Esophagus (tissue), 2 donors: ENCODE data around the gene DOK3. TPM values are rescaled to one million over a fixed set of nuclear protein-coding genes. Genes with fewer than 3 reads are reported as not detected.

Experiments
- H3K27ac ChIP-seq, 2 donors: one replicate each; pipeline ENCODE4 v1.5.1; 2013; ENCODE audit warnings: low read depth in 2 of 2, mild to moderate bottlenecking in 2 of 2, inconsistent platforms in 1 of 2, low read length in 1 of 2, moderate library complexity in 1 of 2
- H3K27me3 ChIP-seq, 2 donors: one replicate each; pipeline ENCODE4 v1.6.1; 2013; ENCODE audit warnings: low read length in 2 of 2, control low read depth in 1 of 2, mild to moderate bottlenecking in 1 of 2; ENCODE audit not compliant: insufficient read depth in 2 of 2, control insufficient read depth in 1 of 2
- H3K36me3 ChIP-seq, 2 donors: one replicate each; pipeline ENCODE4 v1.6.1; 2013; ENCODE audit warnings: low read length in 1 of 2; ENCODE audit not compliant: control insufficient read depth in 2 of 2, insufficient read depth in 2 of 2
- H3K4me1 ChIP-seq, 2 donors: one replicate each; pipeline ENCODE4 v1.6.1; 2013; ENCODE audit warnings: low read length in 1 of 2; ENCODE audit not compliant: control insufficient read depth in 2 of 2, insufficient read depth in 2 of 2
- H3K4me3 ChIP-seq, 2 donors: one replicate each; pipeline ENCODE4 v1.5.1; 2013; ENCODE audit warnings: low read length in 2 of 2, mild to moderate bottlenecking in 2 of 2, low read depth in 1 of 2, moderate library complexity in 1 of 2
- H3K9me3 ChIP-seq, 2 donors: one replicate each; pipeline ENCODE4 v1.6.1; 2013; ENCODE audit warnings: mild to moderate bottlenecking in 2 of 2, low read depth in 1 of 2, low read length in 1 of 2, moderate library complexity in 1 of 2; ENCODE audit not compliant: control insufficient read depth in 2 of 2, insufficient read depth in 1 of 2
- WGBS, 2 donors: extraction: QIAGEN DNeasy Blood & Tissue Kit; methylation state at CpG; one replicate each; pipeline ENCODE4 v1.1.7; 2013; 5-methylcytosine and 5-hydroxymethylcytosine counted together
- polyA plus RNA-seq, 2 donors: library from polyadenylated mRNA; stranded (reverse); fragments of 200-250 nt; gene quantifications; one replicate each; pipeline ENCODE4 v1.2.3, GENCODE V29; 2013
- donor health status: healthy with polysubstance abuse.
- donor health status: Bipolar disorder and iron deficiency.

DOK3 gene
- polyA plus RNA-seq, 2 donors: 2.4 to 5.1 TPM

DNA sequence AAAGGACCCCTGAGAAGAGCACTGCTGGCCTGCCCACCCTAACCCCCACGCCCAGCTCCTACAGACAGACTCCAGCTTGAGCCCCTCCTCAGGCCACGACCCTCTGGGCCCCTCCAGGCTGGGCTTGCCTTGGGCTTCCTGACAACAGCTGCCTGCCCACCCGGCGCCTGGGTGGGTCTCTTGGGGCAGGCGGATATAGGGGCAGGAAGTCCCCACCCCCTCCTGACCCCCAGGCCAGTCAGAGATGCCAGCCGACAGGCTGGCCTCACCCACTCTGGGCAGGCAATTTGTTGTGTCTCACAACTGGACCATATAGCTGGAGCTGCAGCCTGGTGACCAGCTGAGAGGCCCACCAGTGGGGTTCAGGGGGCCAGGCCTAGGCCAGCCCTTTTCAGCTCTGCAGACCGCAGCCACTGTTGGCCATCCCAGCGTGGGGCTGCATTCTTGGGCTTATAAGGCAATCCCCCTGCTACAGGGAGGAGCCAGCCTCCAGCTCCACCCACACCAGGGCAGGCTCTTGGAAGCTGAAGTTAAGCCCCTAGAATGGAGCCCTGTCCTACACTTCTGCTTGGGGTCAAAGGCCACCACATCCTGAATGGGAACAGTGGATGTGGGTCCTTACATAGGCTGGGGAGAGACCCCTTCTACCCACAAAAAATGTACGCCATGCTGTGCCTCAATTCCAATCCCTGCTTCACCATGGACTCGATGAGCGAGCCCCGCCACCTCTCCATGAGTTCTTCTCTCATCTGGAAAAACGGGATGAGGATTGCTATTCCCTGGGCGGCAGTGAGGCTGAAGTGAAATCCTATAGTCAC is 14.2 kb downstream of the DOK3 start:
- Histone ChIP-seq H3K27me3 (no peaks in the 10 kb centered on the region), H3K9me3 (no peaks in the 10 kb centered on the region), H3K36me3 (peaks cover 0 to 16% of the 10 kb centered on the region in 2 donors), H3K4me1 (peaks cover 3 to 13% of the 10 kb centered on the region in 2 donors), H3K4me3 (peak overlapping the region; percentile 53 to 64), H3K27ac (peak overlapping the region; percentile 84 to 92)
- 62 to 63% methylated on average over 14 of the region's 14 CpGs for WGBS, 2 donors

DNA sequence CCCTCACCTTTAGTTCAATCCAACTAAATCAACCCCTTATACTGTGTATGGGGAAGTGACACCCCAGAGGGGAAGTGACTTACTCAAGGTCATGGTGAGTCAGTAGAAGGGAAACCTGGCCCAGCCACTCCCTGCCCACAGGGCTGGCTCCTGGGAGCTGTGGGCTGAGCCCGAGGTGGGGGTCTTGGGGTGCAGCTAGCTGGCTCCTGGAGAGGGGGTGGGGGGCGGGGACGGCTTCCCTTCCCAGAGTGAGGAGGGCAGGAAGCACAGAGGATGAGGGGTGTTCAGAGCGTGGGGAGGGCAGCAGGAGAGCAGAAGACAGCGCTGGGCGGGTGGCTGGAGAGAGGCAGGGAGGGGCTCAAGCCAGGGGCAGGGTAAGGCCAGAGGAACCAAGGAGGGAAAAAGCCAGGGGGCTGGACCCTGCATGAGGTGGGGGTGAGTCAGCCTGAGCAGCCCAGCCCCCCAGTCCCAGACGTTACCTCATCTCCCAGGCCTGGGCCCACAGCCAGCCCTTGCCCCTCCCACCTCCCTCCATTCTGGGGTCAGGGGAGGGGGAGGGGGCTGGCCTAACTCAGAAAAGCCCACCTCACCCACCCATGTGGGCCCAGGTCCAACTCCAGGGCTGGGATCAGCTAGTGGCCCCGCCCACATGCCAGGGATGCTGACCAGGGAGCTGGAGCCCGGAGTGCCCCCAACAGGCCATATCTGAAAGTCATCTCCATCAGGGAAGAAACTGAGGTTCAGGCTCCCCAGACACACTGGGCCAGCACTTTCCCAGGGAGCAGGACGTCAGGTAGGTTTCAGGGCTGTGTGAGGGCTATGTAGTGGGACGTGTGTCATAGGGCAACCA is 15.1 kb downstream of the DOK3 start:
- H3K27ac ChIP-seq: peak overlapping the region; percentile 70 to 84
- no peak overlapping the region for H3K4me3 ChIP-seq
- H3K27me3 ChIP-seq: no peaks in the 10 kb centered on the region
- H3K9me3 ChIP-seq: no peaks in the 10 kb centered on the region
- peaks cover 3 to 13% of the 10 kb centered on the region in 2 donors for H3K4me1 ChIP-seq
- H3K36me3 ChIP-seq: peaks cover 0 to 23% of the 10 kb centered on the region in 2 donors
- 44 to 49% methylated on average over 11 of the region's 11 CpGs for WGBS, 2 donors

- H3K27me3 ChIP-seq: no peaks in the 10 kb centered on the region
- H3K4me1 ChIP-seq: peaks cover 3 to 13% of the 10 kb centered on the region in 2 donors
- peak overlapping the region; percentile 70 to 84 for H3K27ac ChIP-seq
- H3K4me3 ChIP-seq: no peak overlapping the region
- no peaks in the 10 kb centered on the region for H3K9me3 ChIP-seq
- H3K36me3 ChIP-seq: peaks cover 0 to 24% of the 10 kb centered on the region in 2 donors
- 75 to 81% methylated on average over 5 of the region's 5 CpGs for WGBS, 2 donors
These were observed 15.8 kb downstream of the DOK3 start for GRCh38 chr5:177493795-177494345.

DNA sequence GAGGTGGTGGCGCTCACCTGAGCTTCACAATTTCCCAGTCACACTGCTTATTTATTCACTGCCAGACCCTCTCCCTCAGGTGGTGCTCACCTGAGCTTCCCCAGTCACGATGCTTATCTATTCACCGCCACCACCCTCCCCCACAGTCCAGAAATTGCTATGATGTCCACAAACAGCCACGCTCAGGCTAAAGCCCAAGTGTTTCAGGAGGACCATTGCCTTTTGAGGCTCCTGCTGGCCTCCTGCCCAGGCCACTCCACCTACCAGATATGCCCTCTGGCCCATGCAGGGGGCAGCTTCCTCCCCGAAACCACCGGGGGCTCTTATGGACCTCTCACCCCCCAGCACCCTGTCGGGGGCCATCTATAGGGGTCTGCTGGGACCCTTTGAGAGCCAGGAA is 16.8 kb downstream of the DOK3 start:
- Histone ChIP-seq H3K4me1 (peaks cover 3 to 9% of the 10 kb centered on the region in 2 donors), H3K4me3 (no peak overlapping the region), H3K27ac (peak overlapping the region; percentile 70 to 84), H3K27me3 (no peaks in the 10 kb centered on the region), H3K36me3 (peaks cover 0 to 29% of the 10 kb centered on the region in 2 donors), H3K9me3 (no peaks in the 10 kb centered on the region)
- WGBS, 2 donors: 76 to 79% methylated on average over 7 of the region's 7 CpGs

DNA sequence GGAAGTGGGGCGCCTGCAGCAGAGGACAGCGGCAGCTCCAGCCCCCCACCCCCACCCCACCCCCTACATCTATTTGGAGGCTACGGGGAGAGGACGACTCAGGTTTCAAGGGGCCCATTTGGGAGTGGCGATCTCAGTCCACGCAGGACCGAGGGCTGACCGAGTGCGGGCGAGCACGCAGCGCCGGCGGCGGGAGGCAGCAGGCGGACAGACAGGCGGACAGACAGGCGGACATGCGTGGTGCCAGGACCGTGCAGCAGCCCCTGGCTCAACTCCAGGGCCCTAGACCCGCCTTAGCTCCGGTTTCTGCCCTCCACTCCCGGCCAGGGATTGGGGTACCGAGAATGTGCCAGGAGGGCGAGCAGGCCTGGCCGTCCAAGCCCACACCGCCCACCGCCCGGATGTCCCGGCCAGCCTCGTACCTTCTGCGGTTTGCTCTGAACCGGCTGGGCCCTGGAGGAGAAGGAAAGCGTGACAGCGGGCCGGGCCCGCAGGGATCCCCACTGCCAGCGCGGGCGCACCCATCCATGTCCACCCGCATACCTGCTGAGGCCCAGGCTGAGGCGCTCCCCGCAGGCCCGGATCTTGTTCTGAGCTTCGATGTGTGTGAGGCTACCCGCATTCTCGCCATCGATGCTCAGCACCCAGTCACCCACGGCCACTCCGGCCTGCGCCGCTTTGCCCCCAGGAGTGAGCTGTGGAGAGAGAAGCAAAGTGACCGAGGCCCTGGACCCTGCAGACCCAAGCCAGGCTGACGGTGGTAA is 17.5 kb downstream of the DOK3 start:
- peaks cover 3 to 9% of the 10 kb centered on the region in 2 donors for H3K4me1 ChIP-seq
- peak overlapping the region in 1 of 2 donors; percentile 84 for H3K27ac ChIP-seq
- WGBS, 2 donors: 85 to 88% methylated on average over 51 to 54 of the region's 54 CpGs
- H3K9me3 ChIP-seq: no peaks in the 10 kb centered on the region
- H3K27me3 ChIP-seq: no peaks in the 10 kb centered on the region
- H3K36me3 ChIP-seq: peaks cover 3 to 36% of the 10 kb centered on the region in 2 donors
- H3K4me3 ChIP-seq: no peak overlapping the region

DNA sequence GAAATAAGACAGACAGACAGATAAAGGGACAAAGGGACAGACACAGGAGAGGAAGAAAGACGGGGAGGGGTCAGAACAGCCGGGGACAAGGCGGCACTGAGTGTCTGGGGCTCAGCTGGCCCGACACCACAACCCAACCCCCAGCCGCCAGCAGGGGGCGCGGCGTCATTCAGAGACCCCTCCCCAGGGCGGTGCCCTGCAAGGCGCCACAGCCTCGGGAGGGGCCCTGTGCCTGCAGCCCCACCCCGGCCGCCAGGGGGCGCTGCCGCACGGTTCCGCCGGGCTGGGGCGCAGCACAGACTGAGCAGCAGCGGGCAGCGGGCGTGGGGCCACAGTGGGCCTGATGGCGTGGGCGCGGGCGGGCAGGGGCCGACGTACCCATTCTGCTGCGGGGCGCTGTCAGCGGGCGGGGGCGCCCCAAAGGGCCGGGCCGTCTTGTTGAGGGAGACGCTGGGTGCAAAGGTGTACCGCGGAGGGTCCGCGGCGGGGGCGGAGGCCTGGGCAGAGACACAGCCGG is 18.1 kb downstream of the DOK3 start:
- WGBS, 2 donors: 70 to 72% methylated on average over 22 to 43 of the region's 43 CpGs
- Histone ChIP-seq H3K36me3 (peaks cover 3 to 38% of the 10 kb centered on the region in 2 donors), H3K4me3 (no peak overlapping the region), H3K27ac (peak overlapping the region in 1 of 2 donors; percentile 47), H3K27me3 (no peaks in the 10 kb centered on the region), H3K4me1 (peaks cover 3 to 7% of the 10 kb centered on the region in 2 donors), H3K9me3 (no peaks in the 10 kb centered on the region)

DNA sequence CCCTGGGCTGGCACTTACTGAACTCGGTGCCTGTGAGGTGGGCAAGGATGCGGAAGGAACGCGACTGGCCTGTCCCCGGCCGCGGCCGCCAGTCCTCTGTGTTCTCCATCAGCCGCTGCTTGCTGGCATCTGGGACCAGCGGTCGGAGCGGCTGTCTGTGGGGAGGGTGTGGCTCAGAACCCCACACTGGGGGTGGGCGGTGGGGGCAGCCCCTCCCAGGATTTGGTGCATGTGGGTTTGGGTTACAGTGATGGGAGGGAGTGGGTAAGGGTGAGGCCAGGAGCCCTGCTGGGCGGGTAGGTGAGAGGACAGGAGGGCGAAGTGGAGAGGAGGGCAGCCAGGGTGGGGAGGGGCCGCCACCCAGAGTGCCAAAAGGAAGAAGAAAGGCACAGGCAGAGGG is 18.6 kb downstream of the DOK3 start:
- no peaks in the 10 kb centered on the region for H3K27me3 ChIP-seq
- peaks cover 2 to 3% of the 10 kb centered on the region in 2 donors for H3K4me1 ChIP-seq
- H3K4me3 ChIP-seq: no peak overlapping the region
- H3K36me3 ChIP-seq: peaks cover 3 to 38% of the 10 kb centered on the region in 2 donors
- 85 to 88% methylated on average over 13 to 16 of the region's 16 CpGs for WGBS, 2 donors
- no peaks in the 10 kb centered on the region for H3K9me3 ChIP-seq
- peak overlapping the region in 1 of 2 donors; percentile 47 for H3K27ac ChIP-seq

GRCh38 chr5:177490311-177490991 is 19.2 kb downstream of the DOK3 start:
- no peak overlapping the region for H3K4me3 ChIP-seq
- peaks cover 3 to 38% of the 10 kb centered on the region in 2 donors for H3K36me3 ChIP-seq
- no peaks in the 10 kb centered on the region for H3K9me3 ChIP-seq
- 76 to 77% methylated on average over 15 of the region's 15 CpGs for WGBS, 2 donors
- peaks cover 0 to 3% of the 10 kb centered on the region in 2 donors for H3K4me1 ChIP-seq
- peak overlapping the region in 1 of 2 donors; percentile 53 for H3K27ac ChIP-seq
- H3K27me3 ChIP-seq: no peaks in the 10 kb centered on the region
